NCI-H1105 treated with DMSO at 0.1 percent for 48 hours (cell line): ENCODE results near the gene TNS3.
"Not testable (repeated sequence)": the region's sequence is repeated elsewhere in the genome, so short reads cannot be mapped to it uniquely, and the experiment has no call there.

Experiments used
- DNase-seq: peaks from one replicate; lab custom pipeline; 2025; lab: John Stamatoyannopoulos, UW

The TNS3 gene

DNA sequence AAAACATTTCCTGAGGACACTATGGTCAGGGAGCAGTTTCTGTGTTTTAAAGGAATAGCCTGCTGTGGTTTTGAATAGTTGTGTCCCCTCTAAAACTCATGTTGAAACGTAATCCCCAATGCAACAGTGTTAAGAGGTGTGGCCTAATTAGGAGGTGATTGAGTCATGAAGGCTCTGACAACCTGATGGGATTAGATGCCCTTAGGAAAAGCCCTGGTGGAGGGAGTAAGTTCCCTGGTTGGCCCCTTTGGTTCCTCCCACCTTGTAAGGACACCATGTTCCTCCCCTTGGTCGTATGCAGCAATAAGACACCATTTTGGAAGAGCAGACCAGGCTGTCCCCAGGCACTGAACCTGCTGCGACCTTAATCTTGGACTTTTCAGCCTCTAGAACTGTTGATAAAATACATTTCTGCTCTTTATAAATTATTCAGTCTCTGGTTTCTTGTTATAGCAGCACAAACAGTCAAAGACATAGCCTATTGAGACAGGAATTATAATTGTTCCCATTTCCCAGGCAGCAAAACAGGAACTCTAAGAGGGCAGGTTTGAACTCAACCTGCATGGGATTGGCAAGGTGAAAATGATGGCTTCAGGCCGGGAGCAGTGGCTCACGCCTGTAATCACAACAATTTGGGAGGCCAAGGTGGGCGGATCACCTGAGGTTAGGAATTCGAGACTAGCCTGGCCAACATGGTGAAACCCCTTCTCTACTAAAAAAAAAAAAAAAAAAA lies 20.5 kb upstream of the TNS3 start:
- no peak for DNase-seq

GRCh38 chr7:47601881-47602249 lies 20.0 kb upstream of the TNS3 start:
- DNase-seq, result no peak

- DNase-seq, result no peak
Measured at GRCh38 chr7:47601119-47601880, 19.4 kb upstream of the TNS3 start.

DNA sequence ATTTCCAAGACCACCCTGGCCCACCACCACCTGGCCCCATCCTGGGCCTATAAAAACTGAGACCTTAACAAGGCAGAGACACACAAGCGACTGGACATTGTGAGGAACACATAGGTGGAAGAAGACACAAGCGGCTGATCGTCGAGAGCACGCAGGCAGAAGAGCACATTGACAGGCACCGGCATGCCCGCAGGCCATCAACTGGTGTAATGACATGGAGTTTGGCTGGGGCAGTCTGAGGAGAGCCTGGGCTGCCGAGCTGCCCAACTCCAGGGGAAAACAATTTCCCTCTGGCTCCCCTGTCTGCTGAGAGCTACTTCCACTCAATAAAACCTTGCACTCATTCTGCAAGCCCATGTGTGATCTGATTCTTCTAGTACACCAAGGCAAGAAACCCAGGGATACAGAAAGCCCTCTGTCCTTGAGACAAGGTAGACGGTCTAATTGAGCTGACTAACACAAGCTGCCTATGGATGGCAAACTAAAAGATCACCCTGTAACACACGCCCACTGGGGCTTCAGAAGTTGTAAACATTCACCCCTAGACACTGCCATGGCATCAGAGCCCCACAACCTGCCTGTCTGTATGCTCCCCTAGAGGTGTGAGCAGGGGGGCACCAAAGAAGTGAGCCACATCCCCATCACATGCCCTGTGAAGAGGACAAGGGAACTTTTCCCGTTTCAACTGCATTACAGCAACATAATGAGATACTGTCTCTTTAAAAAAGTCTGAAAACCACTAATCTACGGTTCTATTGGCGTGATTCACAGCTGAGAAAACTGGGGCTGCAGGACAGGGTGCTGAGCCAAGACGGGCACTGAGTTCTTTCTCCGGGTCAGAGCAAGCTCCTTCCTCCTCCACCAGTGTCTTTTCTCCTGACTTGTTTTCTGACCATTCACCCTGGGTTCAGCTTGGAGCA lies 18.5 kb upstream of the TNS3 start:
- no peak for DNase-seq

- no peak for DNase-seq
Measured at GRCh38 chr7:47597379-47597778, 15.5 kb upstream of the TNS3 start.

DNA sequence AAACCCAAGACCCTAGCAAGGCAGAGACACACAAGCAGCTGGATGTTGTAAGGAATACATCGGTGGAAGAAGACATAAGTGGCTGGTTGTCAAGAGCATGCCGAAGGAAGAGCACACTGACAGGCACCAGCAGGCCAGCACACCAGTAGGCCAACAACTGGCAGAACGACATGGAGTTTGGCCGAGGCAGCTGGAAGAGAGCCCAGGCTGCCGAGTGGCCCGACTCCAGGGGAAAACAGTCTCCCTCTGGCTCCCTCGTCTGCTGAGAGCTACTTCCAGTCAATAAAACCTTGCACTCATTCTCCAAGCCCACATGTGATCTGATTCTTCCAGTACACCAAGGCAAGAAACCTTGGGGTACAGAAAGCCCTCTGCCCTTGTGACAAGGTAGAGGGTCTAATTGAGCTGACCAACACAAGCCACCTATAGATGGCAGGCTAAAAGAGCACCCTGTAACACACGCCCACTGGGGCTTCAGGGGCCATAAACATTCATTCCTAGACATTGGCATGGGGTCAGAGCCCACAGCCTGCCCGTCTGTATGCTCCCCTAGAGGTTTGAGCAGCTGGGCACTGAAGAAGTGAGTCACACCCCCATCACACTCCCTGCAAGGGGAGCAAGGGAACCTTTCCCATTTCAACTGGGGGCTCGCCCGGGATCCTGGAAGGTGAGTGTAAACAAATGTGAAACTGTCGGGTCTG lies 14.7 kb upstream of the TNS3 start:
- DNase-seq, result no peak

- no peak for DNase-seq
Measured at GRCh38 chr7:47594406-47594805, 12.5 kb upstream of the TNS3 start.

GRCh38 chr7:47591655-47592572 lies 10.0 kb upstream of the TNS3 start:
- no peak for DNase-seq

DNA sequence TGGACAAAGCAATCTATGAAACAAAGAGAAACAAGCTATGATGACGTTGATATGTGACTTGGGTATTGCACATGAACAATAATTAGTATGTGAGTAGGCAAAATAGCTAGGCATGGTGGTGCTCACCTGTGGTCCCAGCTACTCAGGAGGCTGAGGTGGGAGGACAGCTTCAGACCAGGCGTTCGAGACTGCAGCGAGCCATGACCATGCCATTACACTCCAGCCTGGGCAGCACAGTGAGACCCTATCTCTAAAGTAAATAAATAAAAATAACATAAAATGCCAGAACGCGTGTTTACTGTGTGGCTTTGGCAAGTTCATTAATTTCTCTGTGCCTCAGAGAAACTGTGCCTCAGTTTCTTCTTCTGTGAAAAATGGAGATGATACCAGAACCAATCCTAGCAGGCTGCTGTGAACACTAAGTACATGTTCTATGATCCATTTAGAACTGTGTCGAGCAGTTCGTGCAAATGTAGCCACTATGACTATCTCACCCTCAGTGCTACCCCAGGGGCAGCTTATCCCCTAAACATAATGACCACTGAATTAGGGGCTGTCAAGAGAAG lies 9.3 kb upstream of the TNS3 start:
- no peak for DNase-seq

- DNase-seq, result not testable (repeated sequence)
Measured at GRCh38 chr7:47590215-47590614, 8.3 kb upstream of the TNS3 start.

- no peak for DNase-seq
Measured at GRCh38 chr7:47588704-47589225, 6.9 kb upstream of the TNS3 start.

GRCh38 chr7:47587976-47588375 lies 6.1 kb upstream of the TNS3 start:
- DNase-seq, result no peak

DNA sequence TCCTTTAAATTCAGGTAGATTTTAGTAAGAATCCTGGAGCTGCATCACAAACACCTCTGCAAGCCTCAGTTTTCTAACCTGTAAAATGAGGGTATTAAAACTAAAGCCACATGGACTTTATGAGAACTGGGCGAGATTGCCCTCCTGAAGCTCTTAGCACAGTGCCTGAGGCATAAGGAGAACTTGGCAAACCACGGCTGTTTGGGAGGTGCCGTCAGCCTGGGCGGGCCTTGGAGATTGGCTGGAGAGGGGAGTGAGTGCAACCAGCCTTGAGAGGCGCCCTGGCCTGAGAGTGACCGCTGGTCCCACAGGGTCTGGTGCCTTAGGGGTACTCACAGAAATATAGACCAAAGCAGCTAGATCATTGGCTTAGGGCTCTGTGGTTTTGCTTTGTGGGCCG lies 5.4 kb upstream of the TNS3 start:
- no peak for DNase-seq

GRCh38 chr7:47586925-47587324 lies 5.0 kb upstream of the TNS3 start:
- no peak for DNase-seq

GRCh38 chr7:47586161-47586670 lies 4.3 kb upstream of the TNS3 start:
- DNase-seq, result not testable (repeated sequence)

- no peak for DNase-seq
Measured at GRCh38 chr7:47584536-47584895, 2.6 kb upstream of the TNS3 start.

- no peak for DNase-seq
Measured at GRCh38 chr7:47583739-47584535, 2.0 kb upstream of the TNS3 start.

GRCh38 chr7:47582764-47583738 lies 1.1 kb upstream of the TNS3 start:
- DNase-seq, result no peak
